NCI-H82 (cell line): ENCODE results near the gene HINFP.
"Not testable (repeated sequence)": the region's sequence is repeated elsewhere in the genome, so short reads cannot be mapped to it uniquely, and the experiment has no call there.

Experiments
- DNase-seq: peaks from one replicate; lab custom pipeline; 2025; lab: John Stamatoyannopoulos, UW

The HINFP gene

DNA sequence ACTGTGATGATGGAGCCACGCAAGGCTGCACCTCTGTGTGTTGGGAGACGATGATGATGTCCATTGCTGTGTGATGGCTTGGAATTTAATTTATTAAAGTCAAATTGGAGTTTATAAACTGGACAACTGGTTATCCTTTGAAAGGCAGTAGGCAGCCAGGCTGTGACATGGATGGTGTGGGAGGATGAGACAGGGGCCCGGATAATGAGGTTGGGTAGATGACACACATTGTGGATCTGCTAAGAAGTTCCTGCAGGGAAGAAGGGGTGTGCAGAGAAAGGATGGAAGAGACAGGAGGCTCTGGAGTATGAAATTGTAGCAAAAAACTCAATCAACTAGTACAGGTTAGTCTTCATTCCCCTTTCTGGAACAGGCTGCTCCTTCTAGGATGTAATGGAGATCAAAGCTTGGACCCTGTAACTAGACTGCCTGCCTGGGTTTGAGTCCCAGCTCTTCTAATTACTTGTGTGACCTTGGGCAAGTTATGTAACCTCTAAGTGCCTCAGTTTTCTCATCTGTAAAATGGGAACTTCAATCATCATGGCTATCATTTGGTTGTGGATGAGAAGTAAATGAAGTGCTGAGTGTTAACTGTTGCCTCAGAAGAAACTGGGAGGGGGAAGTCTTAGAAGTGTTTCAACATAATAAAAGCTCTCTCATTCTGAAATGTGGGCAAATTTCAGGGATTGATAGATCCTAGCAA, 4.2 kb upstream of the HINFP start:
- no peak for DNase-seq

DNA sequence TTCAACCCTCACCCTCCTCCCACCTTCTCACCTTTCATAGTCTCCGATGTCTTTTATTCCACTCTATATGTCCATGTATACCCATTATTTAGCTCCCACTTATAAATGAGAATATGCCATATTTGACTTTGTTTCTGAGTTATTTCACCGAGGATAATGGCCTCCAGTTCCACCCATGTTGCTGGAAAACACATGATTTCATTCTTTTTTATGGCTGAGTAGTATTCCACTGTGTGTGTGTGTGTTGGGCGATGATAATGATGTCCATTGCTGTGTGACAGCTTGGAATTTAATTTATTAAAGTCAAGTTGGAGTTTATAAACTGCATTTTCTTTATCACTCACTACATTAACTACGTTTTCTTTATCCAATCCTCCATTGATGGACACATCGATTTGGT, 3.2 kb upstream of the HINFP start:
- DNase-seq = no peak

DNA sequence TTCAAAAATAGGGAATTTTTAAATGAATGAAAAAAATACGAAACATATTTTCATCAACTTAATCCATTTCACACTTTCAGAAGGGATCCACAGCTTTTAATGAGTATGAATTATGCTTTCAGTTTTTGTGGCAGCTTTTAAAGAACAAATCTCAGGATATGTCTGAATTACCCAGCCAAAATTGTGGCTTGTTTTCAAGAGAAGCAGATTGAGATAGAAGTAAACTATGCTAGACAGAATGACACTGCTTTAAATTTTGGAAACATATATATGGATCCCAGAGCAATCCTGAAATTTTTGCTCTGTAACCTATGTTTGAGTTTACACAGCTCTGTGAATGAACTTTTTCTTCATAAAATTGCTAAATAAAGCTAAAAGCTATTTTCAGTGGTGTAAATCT, 2.4 kb upstream of the HINFP start:
- no peak for DNase-seq

DNA sequence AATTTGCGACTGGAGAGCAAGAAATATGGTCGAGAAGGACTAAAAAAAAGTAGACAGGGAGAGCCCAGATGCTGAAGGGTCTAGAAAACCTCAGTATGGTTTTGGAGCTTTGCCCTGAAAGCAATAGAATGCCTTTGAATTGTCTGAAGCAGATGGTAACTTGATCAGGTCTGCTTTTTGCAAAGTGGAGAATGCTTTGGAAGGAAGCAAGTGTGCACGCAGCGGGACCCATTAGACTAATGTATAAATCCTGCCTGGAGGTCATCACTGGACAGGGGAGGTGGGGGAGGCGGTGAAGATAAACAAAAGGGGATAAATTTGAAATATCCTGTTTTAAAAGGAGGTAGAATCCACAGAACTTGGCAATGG, 757 bp upstream of the HINFP start:
- peak; percentile 59 for DNase-seq

DNA sequence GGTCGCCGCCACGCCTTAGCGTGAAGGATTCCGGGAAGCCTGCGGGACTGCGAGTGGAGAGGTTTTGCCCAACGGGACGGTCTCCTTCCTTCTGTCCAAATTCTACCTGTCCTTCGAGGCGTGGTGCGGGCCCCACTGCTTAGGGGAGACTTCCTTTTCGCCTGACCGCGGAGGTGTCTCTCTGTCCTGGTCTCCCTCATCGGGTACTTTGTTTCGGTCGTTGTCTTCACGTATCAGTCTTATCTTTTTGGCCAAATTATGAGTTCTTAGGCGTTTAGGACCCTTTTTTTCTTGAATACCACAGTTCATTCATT, 388 bp downstream of the HINFP start:
- no peak for DNase-seq

DNA sequence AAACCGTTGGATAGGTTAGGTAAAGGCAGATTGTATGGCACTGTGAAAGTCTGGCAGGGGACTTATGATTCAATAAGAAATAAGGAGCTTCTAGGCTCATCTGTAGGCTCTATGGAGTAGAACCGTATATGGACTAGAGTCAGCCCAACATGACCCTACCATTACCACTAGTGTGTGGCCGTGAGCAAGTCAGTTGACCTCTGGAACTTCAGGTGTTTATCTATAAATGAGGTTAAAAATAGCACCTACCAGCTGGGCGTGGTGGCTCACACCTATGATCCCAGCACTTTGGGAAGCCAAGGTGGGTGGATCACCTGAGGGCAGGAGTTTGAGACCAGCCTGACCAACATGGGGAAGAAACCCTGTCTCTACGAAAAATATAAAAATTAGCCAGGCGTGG, 4.4 kb downstream of the HINFP start:
- no peak for DNase-seq

DNA sequence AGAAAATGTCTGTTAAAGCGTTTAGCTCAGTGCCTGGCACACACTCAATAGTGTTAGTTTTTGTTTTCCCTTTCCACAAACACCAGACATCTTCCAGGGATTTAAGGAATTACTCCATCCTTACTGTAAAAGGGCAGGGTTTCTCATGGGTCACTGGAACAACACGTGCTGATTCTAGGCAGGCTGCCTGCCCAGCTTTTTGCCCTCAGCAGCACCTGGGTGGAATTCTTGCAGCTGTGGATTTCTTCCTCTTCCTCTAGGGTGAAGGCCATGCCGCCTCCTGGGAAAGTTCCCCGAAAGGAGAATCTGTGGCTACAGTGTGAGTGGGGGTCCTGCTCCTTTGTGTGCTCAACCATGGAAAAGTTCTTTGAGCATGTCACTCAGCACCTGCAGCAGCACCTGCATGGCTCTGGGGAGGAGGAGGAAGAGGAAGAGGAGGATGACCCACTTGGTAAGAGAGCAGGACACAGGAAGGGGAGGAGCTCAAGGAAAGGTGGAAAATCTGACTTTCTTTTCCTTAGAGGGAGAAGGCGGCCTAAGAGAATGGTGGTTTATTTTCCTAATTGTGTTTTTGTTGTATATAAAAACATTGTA, 5.4 kb downstream of the HINFP start:
- no peak for DNase-seq

DNA sequence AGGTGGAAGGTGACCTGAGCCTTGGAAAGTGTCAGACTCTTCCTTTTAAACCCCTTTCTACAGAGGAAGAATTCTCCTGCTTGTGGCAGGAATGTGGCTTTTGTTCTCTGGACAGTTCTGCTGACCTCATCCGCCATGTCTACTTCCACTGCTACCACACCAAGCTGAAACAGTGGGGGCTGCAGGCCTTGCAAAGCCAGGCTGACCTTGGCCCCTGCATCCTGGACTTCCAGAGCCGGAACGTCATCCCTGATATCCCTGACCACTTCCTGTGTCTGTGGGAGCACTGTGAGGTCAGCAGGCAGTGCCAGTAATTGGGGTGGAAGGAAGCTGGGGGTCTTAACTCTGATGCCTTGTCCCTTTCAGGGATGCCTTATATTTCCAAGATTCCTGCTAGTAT, 9.3 kb downstream of the HINFP start:
- DNase-seq = no peak

DNA sequence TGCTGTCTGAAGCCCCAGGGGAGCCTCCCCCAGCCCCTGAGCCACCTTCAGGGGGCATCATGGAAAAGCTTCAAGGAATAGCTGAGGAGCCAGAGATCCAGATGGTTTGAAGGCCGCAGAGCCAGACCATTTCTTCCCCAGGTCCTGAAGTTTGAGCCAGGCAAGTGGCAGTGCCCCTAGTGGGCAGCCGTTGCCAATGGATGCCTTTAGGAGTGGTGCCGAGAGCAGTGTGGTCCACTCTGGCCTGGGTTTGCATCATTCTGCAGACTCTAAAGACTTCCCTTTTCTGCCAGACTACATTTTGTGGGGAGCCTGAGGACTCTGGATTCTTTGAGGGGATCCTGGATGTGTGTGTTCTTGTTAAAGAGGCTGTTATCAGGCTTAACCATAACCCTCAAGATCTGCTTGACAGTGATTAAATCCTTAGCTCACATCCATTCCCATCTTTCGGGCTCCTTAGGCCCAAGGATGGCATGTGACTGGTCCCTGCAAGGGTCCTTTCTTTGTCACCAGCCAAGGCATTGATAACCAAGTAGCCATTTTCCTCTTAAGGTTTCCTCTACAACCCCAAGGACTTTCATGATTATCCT, 13.1 kb downstream of the HINFP start:
- DNase-seq = peak; percentile 10

DNA sequence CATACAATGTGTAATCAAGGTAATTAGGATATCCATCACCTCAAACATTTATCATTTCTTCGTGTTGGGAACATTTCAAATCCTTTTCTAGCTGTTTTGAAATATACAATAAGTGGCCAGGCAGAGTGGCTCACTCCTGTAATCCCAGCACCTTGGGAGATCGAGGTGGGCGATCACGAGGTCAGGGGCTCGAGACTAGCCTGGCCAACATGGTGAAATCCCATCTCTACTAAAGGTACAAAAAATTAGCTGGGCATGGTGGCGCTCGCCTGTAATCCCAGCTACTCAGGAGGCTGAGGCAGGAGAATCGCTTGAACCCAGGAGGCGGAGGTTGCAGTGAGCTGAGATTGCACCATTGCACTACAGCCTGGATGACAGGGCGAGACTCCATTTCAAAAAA, 17.9 kb downstream of the HINFP start:
- not testable (repeated sequence) for DNase-seq

DNA sequence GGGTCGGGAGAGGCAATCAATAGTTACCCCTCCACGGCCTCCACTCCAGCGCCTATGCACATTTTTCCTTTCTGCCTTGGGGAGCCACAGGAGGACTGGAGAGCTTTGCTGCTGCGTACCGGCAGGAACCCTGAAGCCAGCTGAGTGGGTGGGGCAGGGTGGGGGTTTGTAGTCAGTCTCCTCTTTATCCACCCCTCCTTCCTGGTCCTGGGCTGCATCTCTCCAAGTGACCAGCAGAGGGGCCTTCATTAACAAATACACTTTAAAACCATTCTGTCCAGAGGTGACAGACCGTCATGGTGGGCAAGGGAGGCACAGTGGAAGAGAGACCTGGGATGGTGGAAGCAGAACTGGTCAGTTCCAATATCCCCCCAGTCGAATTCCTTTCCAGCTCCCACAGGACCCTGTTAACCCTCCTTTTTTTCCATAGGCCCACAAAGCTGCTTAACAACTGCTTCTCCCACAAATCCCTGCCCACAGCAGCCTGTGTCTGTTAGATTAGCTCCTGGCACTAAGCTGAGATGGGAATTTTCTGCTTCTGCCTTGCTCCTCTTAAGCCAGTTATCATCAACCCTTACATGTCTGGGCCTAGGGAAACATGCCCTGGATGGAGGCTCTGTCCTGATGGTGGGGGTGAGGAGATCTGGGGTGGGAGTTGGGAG, 23.6 kb downstream of the HINFP start:
- peak; percentile 96 for DNase-seq

DNA sequence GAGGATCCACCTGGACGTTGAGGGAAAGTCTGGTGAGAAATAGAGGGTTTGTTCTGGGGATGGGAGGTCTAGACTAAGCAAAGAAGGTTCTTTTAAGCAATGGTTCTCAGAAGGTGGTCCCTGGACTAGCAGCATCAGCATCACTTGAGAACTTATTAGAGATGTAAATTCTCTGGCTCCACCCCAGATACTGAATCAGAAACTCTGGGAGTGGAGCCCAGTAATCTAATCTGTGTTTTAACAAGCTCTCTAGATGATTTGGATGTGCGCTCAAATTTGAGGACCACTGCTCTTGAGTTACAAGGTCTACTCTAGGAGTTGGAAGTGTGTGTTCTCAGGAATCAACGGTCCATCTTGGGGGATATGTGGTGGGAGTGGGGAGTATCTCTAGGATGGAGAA, 24.2 kb downstream of the HINFP start:
- DNase-seq = no peak

DNA sequence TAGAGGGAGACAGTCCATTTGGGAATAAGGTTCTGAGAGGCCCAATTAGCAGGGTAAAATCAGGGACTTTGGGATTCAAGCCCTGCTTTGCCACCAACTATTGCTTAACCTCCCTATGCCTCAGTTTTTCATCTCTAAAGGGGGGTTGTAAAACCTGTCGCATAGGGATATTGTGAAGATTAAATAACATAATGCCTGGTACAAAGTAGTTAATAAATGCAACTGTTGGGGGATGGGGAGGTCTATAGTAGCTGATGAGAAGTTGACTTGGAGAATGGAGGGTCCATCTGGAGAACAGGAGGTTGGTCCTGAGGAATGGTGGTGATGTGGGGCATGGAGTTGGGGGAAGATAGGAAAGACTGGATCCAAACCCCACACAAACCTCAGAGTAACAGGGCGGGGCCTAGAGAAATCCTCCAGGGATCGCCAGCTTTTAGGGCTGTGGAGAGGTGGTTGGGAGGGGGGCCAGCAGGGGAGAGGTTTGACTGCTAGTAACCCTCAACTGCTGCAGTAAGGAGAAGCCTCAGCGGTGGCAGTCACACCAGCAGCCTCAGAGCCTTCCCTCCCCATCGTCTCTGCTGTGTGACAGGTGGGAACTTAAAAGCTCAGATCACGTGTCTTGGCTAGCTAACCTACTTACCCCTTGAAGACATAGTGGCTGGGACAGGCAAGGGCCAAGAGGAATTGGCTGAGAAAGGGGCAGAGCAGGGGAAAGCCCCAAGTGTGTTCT, 26.4 kb downstream of the HINFP start:
- peak; percentile 95 for DNase-seq

DNA sequence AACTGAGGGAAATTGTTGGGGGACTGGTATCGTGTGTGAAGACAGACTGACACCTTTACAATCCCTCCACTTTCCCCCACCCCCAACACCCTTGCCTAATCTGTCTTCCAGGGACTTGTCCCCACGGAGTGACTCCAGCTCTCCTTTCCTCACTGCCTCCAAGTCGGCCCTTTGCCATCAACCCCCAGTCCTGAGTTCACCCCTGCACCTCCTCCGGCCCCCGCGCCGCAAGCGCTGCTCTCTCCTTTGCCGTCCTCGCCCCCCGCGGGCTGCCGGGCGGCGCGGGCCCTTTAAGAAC, 27.3 kb downstream of the HINFP start:
- peak; percentile 58 for DNase-seq

DNA sequence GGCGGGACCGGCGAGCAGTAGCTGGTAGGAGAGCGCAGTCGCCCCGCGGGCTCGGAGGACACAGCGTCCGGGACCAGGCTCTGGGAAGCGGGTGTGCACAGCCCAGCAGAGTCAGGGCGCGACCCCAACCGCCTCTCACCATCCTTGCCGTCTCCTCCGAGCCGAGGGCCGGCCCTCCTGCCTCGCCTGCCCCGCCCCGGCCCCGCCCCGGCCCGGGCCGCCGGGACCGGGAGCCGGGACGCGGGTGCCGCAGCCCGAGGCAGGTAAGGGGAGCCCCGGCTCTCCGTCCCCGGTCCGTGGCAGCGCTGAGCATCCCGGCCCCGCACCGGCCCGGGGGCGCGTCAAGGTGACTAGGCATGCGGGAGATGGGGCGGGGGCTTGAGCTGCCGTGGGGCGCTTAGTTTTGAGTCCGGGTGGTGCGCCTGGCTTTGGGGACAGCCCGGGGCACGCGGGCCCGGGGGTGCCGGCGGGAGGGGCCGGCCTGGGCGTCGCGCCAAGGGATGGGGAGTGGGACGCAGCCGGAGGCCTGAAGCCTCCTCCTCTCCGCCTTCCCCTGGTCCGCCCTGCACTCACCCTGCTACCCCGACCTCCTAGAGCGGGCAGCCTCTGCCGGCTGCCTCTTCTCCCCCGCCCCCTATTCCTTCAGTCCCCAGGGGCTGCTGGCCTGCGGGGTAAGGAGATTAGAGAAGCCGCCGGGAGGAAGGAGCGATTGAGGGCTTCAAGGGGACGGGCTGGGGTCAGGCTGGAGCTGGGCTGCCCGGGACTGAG, 27.8 kb downstream of the HINFP start, which contains the start of gene ABCG4:
Gene ABCG4 (plus strand): TSS at position 35 of the 768 bp plus-strand sequence. CDS start 914 bp downstream, outside the sequence.
- peak; percentile 91 for DNase-seq

DNA sequence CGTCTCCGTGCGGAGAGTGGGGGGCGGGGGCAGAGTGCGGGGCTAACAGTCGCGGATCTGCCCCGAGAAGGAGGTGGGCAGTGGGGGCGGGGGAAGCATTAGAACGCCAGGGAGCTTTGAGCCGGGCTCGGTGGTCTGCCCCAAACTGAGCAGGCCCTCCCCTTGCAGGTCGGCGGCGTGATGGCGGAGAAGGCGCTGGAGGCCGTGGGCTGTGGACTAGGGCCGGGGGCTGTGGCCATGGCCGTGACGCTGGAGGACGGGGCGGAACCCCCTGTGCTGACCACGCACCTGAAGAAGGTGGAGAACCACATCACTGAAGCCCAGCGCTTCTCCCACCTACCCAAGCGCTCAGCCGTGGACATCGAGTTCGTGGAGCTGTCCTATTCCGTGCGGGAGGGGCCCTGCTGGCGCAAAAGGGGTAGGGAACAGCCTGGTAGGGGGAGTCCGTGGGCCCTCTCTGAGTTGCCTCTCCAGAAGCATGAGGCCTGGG, 28.5 kb downstream of the HINFP start:
- no peak for DNase-seq

DNA sequence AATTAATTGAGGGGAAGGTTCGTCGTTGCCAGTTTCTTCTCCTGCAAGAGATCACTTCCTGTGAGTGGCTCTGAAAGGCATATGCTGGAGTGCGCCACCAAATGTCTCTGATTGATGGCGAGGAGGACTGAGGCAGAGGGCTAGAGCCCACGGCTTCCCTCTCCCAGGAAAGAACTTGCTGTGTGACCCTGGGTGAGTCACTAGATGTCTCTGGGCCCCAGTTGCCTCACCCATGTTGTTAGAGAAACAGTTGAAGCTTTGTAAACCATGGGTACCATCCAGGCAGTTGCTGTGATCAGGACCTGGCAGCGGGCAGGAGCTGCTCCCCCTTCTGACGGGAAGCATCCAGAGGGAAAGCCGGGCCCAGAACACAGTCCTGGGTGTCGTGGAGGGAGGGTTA, 30.7 kb downstream of the HINFP start:
- no peak for DNase-seq

DNA sequence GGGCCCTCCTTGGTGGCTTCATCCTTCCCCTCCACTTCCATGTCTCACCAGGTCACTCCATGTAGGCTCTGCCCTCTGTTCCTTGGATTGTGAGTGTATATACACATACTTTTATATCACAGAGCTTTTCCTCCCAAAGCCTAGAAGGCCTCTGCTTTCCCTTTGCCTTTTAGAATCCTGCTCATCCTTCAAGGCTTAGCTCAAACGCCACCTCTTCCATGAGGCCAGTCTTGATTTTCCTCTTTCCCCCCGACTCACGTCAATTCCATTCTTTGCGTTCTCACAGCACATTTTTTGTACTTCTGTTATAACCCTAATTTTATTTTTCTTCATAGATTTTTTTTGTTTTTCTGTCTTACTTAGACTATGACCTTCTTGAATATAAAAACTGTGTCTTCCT, 31.2 kb downstream of the HINFP start:
- no peak for DNase-seq

DNA sequence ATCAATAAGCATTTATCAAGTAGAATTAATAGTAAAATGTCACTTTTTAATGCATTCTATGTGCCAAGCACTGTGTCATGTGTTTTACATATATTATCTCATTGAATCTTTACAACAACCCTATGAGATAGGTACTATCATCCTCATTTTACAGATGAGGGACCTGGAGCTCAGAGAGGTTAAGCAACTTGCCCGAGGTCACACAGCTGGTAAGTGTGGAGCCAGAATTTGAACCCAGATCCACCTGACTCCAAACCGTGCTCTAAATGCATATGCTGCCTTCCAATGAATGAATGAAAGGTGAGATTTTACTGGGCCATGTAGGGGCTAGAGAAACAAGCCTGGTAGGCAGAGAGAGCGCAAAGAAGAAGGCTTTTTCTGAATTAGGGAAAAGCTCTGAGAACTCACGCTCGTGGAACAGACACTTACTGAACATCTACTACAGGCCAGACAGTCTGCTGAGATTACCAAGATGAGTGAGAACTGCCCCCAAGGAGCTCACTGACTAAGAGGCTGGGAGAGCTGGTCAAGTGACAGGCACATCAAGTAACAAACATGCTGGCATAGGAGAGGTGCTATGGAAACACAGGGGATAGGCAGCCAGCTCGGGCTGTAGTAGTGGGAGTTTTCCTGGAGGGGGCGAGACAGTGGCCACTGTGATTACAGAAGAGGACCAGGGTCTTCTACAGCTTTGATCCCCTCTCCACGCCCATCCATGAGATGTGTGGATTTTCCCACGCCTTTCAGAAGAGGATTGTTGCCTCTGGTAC, 31.9 kb downstream of the HINFP start:
- DNase-seq = peak; percentile 11

DNA sequence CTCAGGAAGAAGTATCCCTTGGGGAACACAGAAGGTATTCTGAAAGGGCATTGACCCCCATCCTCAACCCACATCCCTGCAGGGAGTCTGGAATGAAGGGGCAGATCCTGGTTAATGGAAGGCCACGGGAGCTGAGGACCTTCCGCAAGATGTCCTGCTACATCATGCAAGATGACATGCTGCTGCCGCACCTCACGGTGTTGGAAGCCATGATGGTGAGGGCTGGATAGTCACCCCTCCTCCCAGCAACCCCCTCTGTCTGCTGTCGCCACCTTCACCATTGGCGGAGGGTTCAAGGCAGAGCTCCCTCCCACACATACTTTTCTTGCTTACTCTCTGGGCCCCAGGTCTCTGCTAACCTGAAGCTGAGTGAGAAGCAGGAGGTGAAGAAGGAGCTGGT, 32.8 kb downstream of the HINFP start:
- DNase-seq = no peak
